ENCODE results near the gene IRS1. TPM values are rescaled to one million over a fixed set of nuclear protein-coding genes. Genes with fewer than 3 reads are reported as not detected.

The IRS1 gene
- total RNA-seq, 1 donor from 2014 or later: 3.2 TPM

- Mint-ChIP-seq H3K27ac (no peak overlapping the region), H3K4me3 (no peak overlapping the region), H3K27me3 (no peaks in the 10 kb centered on the region), H3K4me1 (peaks cover 15% of the 10 kb centered on the region), H3K9me3 (peaks cover 3% of the 10 kb centered on the region), H3K36me3 (ENCODE audit: low read depth) (no peaks in the 10 kb centered on the region)
- DNase-seq (no peak), ATAC-seq (ENCODE audit: low read depth) (no peak)
- ChIA-PET POLR2A (interaction anchor here (1.2 kb wide), 1 partner anchor 10 kb away, joined by 4 read pairs; no protein-coding TSS in a partner anchor), CTCF (interaction anchor here (1.4 kb wide), 1 partner anchor 10 kb away, joined by 3 read pairs; no protein-coding TSS in a partner anchor)
- TF ChIP-seq CTCF (IDR thresholded peaks at IDR 0.05): no peak
- intact Hi-C loops (cut with micrococcal nuclease): no loop called here
These were observed 19.2 kb downstream of the IRS1 start for GRCh38 chr2:226780431-226780830.

- ChIA-PET POLR2A (interaction anchor here (1.0 to 1.3 kb wide), 2 partner anchors 13 to 59 kb away, joined by 3 to 4 read pairs; partner anchors contain the start of gene RHBDD1), CTCF (no interaction called here)
- Mint-ChIP-seq H3K36me3 (ENCODE audit: low read depth) (no peaks in the 10 kb centered on the region), H3K4me3 (no peak overlapping the region), H3K27ac (no peak overlapping the region), H3K9me3 (peaks cover 3% of the 10 kb centered on the region), H3K4me1 (peaks cover 40% of the 10 kb centered on the region), H3K27me3 (no peaks in the 10 kb centered on the region)
- ATAC-seq (ENCODE audit: low read depth) (no peak), DNase-seq (no peak)
- no peak for TF ChIP-seq CTCF (IDR thresholded peaks at IDR 0.05)
- intact Hi-C loops (cut with micrococcal nuclease): no loop called here
These were observed 22.0 kb downstream of the IRS1 start for GRCh38 chr2:226777611-226778010.

- Mint-ChIP-seq H3K27me3 (no peaks in the 10 kb centered on the region), H3K9me3 (peaks cover 3% of the 10 kb centered on the region), H3K4me1 (peaks cover 51% of the 10 kb centered on the region), H3K27ac (no peak overlapping the region), H3K36me3 (ENCODE audit: low read depth) (no peaks in the 10 kb centered on the region), H3K4me3 (no peak overlapping the region)
- intact Hi-C loops (cut with micrococcal nuclease): no loop called here
- ChIA-PET POLR2A (no interaction called here), CTCF (no interaction called here)
- no peak for TF ChIP-seq CTCF (IDR thresholded peaks at IDR 0.05)
- DNase-seq: no peak
- no peak for ATAC-seq (ENCODE audit: low read depth)
These were observed 23.5 kb downstream of the IRS1 start for GRCh38 chr2:226776104-226776503.

- Mint-ChIP-seq H3K36me3 (ENCODE audit: low read depth) (no peaks in the 10 kb centered on the region), H3K4me3 (no peak overlapping the region), H3K9me3 (peaks cover 3% of the 10 kb centered on the region), H3K4me1 (peaks cover 56% of the 10 kb centered on the region), H3K27ac (no peak overlapping the region), H3K27me3 (no peaks in the 10 kb centered on the region)
- POLR2A ChIA-PET: no interaction called here
- intact Hi-C loops (cut with micrococcal nuclease): no loop called here
- CTCF ChIA-PET: no interaction called here
- DNase-seq (no peak), ATAC-seq (ENCODE audit: low read depth) (no peak)
- no peak for TF ChIP-seq CTCF (IDR thresholded peaks at IDR 0.05)
These were observed 24.5 kb downstream of the IRS1 start for GRCh38 chr2:226775032-226775509.

- intact Hi-C loops (cut with micrococcal nuclease): no loop called here
- no peaks in the 10 kb centered on the region for H3K36me3 Mint-ChIP-seq (ENCODE audit: low read depth)
- no peak for TF ChIP-seq CTCF (IDR thresholded peaks at IDR 0.05)
- ATAC-seq (ENCODE audit: low read depth): no peak
- peaks cover 49% of the 10 kb centered on the region for H3K4me1 Mint-ChIP-seq
- no peak for DNase-seq
- CTCF ChIA-PET: interaction anchor here (1.1 kb wide), 1 partner anchor 26 kb away, joined by 4 read pairs; the partner anchor contains the start of gene IRS1
- POLR2A ChIA-PET: interaction anchor here (1.3 to 2.2 kb wide), 7 partner anchors 11 to 1732 kb away, joined by 3 to 19 read pairs (median 7); partner anchors contain the start of genes DOCK10, IRS1 and RHBDD1
- no peak overlapping the region for H3K4me3 Mint-ChIP-seq
- peak overlapping the region; percentile 35 for H3K27ac Mint-ChIP-seq
- peaks cover 3% of the 10 kb centered on the region for H3K9me3 Mint-ChIP-seq
- H3K27me3 Mint-ChIP-seq: no peaks in the 10 kb centered on the region
These were observed 26.3 kb downstream of the IRS1 start for GRCh38 chr2:226773291-226773690.
